CD4-positive, alpha-beta T cell treated with Interleukin-2 at 100 ng/mL for 4 hours (primary cell): ENCODE measurements around the gene DUSP9.
"Not testable (repeated sequence)": the region's sequence is repeated elsewhere in the genome, so short reads cannot be mapped to it uniquely, and the experiment has no call there.

Experiments
- DNase-seq: peaks from one replicate; pipeline ENCODE4 v3.0.0-alpha.2; 2020; ENCODE audit warnings: low spot score

DUSP9 gene

DNA sequence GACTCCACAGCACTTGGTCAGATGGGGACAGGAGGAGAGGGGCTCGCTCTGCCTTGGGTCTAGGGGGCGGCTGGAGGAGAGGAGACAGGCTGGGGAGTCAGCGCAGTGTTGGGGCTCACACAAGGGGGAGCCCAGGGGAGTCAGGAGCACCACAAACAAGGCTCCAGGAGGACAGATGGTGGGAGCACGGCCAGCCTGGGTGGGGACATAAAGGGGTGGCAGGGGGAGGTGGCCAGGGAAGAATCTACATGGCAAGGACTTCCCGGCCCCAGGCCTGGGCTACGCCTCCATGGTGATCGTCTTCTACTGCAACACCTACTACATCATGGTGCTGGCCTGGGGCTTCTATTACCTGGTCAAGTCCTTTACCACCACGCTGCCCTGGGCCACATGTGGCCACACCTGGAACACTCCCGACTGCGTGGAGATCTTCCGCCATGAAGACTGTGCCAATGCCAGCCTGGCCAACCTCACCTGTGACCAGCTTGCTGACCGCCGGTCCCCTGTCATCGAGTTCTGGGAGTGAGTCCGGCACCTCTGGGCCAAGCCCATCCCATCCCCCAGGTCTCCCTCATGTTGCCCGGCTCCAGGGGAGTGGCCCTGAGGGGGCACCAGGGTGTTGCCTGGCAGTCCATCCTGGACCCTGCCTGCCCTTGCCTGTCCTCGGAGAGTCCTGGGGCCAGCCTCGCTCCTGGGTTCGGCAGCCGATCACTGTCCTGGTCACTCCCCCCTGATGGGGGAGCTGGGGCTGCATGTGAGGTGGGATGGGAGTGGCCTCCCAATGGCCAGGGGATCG is 44.2 kb downstream of the DUSP9 start:
- not testable (repeated sequence) for DNase-seq

DNA sequence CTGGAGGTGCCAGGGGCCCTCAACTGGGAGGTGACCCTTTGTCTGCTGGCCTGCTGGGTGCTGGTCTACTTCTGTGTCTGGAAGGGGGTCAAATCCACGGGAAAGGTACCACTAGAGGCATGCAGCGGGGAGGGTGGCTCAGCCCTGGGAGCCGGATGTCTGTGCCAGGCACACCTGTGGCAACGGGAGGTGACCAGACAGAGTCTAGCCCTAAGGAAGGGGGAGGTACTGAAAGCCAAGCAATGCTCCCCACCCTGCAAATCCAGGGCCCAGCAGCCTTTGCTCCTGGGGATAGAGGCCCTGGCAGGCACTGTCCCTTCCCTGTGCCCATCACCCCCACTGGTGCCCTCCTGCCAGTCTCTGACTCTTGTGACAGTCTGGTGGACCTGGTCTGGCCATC is 45.0 kb downstream of the DUSP9 start:
- DNase-seq, result no peak

DNA sequence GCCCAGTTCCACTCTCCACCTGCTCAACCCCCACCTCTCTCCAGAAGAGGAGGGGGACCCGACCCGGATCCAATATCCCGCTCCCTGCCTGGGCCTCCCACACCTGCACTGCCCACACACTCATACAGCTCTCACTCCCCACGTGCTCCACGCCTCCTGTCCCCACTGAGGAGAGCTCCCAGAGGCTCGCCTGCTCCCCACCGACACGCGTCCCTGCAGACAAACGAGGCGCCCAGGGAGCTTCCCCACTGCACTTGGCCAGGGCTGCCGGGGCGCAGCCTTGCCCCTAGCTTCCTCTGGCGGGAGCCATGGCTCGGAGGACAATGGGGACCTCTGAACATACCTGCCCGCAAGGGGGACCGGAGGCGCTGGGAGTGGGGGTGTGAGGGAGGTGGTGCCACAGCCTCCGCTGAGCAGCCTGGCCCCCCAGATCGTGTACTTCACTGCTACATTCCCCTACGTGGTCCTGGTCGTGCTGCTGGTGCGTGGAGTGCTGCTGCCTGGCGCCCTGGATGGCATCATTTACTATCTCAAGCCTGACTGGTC is 45.7 kb downstream of the DUSP9 start:
- no peak for DNase-seq

DNA sequence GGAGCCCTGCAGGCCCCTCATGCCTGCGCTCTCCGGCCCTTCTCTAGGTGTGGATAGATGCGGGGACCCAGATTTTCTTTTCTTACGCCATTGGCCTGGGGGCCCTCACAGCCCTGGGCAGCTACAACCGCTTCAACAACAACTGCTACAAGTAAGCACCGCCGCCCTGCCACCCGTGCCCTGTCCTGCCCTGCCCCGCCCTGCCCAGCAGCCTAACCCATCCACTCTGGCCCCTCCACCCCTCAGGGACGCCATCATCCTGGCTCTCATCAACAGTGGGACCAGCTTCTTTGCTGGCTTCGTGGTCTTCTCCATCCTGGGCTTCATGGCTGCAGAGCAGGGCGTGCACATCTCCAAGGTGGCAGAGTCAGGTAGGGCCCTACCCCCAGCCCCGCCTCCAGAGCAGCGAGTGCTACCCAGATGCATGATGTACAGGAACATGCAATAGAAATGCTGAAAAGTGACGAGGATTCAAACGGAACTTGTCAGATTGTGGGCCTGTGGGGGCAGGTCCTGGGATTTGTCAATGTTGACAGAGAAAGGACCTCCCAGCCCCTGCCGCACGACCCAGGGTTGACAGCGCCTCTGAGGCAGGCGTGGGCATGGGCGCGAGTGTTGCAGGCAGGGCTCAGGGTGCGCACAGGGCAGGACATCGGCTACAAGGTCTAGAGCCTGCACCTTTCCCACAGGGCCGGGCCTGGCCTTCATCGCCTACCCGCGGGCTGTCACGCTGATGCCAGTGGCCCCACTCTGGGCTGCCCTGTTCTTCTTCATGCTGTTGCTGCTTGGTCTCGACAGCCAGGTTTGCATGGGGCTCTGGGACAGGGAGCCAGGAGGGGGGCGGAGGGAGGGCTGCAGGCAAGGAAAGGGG is 46.4 kb downstream of the DUSP9 start:
- no peak for DNase-seq

DNA sequence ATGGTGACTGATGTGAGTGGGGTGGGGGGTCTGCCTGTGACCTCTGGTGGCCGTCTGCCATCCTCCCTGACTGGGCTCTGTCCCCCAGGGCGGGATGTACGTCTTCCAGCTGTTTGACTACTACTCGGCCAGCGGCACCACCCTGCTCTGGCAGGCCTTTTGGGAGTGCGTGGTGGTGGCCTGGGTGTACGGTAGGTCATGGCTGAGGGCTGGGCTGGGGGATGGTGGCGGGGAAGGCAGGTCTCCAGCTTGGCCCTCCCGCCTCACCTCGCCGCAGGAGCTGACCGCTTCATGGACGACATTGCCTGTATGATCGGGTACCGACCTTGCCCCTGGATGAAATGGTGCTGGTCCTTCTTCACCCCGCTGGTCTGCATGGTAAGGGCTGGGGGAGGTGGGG is 47.3 kb downstream of the DUSP9 start:
- not testable (repeated sequence) for DNase-seq

DNA sequence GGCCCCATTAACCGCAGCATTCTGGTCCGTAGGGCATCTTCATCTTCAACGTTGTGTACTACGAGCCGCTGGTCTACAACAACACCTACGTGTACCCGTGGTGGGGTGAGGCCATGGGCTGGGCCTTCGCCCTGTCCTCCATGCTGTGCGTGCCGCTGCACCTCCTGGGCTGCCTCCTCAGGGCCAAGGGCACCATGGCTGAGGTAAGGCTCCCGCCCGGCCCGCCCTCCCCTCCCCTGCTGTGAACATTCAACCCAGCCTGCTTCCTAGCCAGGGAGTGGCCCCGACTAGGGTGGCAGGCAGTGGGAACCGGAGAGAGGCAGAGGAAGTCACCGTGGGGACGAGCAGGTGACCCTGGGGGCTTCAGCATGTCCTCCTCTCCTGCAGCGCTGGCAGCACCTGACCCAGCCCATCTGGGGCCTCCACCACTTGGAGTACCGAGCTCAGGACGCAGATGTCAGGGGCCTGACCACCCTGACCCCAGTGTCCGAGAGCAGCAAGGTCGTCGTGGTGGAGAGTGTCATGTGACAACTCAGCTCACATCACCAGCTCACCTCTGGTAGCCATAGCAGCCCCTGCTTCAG is 47.8 kb downstream of the DUSP9 start:
- DNase-seq, result no peak

DNA sequence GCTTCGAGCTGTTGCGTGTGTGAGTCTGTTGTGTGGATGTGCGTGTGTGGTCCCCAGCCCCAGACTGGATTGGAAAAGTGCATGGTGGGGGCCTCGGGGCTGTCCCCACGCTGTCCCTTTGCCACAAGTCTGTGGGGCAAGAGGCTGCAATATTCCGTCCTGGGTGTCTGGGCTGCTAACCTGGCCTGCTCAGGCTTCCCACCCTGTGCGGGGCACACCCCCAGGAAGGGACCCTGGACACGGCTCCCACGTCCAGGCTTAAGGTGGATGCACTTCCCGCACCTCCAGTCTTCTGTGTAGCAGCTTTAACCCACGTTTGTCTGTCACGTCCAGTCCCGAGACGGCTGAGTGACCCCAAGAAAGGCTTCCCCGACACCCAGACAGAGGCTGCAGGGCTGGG is 49.1 kb downstream of the DUSP9 start:
- no peak for DNase-seq

DNA sequence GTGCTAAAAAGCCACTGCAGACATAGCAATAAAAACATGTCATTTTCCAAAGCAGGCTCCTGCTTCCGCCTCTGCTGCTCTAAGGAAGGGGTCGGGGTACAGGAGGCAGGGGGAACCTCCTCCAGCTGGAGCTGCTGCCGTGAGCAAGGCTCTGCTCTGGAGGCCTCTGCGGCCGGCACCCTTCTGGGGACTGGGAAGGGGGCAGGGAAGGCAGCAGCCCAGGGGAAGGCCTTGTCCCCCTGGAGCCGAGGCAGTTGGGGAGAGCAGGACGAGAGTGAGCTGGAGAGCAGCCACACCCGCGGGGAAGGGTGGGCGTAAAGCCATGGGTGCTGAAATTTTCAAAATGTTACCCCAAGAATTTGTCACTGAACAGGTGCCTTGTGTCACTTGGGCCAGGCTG is 49.5 kb downstream of the DUSP9 start:
- DNase-seq, result not testable (repeated sequence)

DNA sequence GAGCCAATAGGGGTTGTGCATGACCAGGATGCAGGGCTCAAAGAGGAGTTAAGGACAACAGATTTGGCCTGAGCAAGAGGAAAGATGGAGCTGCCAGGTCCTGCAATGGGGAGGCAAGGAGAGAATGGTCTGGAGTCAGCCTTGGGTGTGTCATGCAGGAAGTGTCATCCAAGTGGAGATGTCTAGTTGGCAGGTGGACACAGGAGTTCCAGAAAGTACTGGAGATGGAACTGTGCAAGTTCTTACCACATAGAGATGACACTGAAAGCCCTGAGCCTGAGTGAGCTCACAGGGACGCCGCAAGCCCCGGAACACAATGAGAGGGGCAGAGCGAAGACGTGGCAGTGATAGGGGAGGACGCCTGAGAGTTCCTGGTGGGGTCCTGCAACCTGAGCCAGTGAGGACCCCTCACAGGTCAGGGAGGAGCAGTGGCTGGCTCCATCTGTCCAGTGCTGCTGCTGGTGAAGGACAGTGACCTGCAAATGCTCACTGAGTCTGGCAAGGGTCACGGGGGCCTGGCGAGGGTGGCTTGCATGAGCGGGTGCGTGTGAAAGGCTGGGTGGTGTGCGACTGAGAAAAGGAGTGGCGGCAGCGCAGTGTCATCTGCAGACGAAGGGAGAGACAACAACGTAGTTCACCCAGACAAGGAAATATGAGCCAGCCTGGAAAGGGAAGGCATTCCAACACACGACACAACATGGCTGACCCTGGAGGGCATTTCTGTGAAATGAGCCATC is 50.2 kb downstream of the DUSP9 start:
- not testable (repeated sequence) for DNase-seq

DNA sequence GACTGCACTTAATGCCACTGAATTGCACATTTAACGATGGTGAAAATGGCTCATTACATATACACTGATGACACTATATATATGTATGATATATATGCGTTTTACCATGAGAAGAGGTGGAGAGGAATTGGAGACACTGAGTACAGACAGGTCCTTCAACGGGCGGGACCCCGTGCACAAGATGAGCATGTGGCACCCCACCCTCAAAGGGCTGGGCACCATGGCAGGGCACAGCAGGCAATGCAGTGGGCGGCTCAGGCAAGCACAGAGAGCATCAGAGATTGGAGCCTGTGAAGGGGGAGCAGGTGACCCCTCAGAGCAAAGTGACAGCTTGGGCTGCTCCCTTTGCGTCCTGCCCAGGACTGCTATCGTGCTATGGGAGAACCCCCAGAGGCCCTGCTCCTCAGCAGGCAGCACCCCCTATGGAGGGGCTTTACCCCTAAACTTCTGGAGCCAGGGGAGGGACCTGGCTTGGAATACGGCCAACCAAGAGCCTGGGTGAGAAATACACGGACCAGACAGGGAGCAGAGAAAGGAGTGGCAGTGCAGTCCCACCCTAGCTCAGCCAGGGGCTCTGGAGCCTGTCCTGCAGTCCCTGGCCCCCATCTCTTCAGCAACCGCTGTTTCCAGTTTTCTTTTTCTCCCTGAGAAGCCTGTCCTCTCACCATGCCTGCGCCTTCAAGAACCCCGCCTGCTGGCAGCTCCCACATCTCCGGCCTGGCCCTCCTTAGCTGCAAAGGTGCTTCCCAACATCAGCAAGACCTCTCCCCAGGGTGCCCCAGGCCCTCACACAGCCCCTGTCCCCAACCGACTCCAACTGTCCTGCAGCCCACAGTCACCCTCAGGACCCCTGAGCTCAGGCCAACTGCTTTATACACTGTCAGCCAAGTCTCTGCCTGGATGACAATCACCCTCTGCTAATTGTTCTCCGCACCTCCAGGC is 51.2 kb downstream of the DUSP9 start:
- no peak for DNase-seq

DNA sequence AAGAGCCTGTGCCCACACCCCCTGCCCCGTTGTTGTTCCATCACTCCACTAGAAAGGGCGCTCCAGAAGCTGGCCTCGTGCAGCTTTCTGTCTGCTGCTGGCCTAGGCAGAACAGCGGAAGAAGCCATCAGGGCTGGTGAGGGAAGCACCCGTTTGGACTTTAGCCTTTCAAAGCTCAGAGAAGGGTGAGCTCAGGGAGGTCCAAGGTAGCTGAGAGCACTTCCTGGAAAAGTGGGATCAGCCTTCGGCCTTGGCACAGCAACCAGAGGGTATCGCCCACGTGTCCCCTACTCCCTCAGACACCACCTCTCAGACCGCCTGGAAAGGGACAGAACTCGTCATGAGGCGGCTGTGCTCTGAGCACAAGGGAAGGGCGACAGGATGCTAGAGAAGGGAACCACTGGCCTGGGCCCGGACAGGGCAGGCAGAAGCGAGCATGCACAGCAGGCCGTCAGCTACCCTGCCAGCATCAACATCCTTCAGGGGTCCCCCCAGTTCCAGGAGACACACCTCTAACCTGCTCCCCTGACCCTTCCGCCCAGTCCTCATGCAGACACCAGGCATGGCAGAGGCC is 52.3 kb downstream of the DUSP9 start:
- not testable (repeated sequence) for DNase-seq

DNA sequence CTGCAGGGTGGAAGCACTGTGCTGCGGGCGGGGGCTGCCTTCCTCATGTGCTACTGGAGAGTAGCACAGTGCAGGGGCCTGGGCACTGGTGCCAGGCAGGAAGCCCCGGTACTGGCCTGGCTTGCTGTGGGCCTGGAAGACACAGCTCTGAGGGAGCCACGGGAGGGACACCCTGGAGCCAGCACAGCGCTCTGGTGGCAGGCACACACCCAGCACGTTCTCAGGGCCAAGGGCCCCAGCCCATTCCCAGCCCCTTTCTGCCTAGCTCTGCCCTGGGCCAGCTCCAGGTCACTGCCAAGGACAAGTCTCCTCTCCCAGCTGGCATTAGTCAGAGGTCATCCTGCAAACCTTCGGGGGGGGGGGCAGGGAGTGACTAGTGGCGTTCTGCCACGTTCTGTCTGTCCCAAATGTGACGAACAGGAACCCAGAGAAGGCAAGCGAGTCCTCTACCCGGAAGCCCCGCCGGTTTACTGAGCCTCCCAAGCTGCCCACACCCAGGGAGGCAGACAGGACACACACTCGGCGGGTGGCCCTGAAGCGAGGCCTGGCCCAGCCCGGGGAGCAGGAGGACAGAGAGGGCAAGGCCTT is 52.9 kb downstream of the DUSP9 start:
- not testable (repeated sequence) for DNase-seq

DNA sequence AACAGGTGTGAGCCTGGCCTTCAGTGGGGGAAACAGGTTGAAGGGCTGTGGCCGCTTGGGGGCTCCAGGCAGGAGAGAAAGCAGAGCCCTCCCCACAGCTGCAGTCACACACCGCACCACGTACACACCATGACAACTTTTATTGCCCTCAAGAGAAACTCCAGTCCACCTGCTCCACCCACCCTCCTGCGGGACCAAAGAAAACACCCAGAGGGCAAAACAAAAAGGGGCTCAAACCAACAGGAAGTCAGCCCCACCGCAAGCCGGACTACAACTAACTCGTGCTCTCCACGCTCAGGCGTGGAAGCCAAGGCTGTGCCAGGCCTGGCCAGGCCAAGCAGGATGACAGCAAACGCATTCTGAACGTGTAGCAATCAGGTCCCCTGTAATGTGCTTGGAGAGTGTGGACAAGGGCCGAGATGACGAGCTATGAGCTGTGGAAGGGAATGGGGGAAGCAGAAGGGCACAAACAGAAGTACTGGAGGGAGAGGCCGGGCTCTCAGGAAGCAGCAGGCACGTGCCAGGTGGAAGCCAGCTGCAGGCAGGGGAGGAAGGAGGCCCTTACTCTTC is 53.5 kb downstream of the DUSP9 start:
- no peak for DNase-seq
